ENCODE data around the gene EI24. TPM values are rescaled to one million over a fixed set of nuclear protein-coding genes. Genes with fewer than 3 reads are reported as not detected.

Gene EI24
- total and polyA plus RNA-seq, 9 of the 15 experiments (the other 6 are each of a cell fraction or from before 2014, with no cell fraction given), result 50.4 to 260 (median 168) TPM

DNA sequence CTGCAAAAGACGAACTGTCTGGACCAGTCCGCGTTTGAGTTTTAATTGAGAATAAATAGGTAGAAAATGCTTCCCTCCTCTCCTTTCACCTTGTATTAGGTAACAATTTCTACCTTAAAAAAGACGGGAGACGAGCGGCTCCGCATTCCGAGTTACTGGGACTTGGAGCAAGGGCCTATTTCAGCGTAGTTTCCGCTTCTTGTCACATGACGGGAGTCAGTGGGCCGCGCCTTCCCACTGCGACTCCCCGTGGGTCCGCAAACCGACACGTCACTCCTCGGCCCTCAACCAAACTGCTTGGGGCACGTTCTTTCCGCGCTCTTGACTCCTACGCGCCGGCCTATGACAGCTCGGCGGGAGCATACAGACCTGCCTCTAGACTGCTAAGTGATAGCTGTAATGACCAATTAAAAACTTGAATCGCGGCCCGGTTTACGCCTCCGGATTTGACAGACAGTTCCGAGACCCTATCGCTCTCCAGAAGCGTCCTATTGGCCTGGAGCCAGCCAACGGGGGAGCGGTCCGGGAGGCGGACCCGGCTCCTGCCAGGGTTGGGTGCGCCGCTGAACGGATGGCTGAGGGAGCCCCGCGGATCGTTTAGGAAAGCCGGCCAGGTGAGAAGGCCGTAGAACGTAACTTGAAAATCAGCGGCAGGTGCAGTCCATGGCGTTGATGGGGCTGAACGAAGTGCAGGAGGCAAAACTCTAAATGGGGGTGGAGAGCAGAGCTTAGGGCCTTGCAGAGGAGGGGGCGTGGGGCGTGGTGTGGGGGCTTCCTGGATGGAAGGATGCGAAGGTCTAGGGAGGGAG lies 23.2 kb downstream of the EI24 start, which contains the start of gene STT3A (continued):
- TF ChIP-seq, protein P1, sequence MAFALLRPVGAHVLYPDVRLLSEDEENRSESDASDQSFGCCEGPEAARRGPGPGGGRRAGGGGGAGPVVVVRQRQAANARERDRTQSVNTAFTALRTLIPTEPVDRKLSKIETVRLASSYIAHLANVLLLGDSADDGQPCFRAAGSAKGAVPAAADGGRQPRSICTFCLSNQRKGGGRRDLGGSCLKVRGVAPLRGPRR (CRISPR knock-in tag; IDR thresholded peaks at IDR 0.05), result no peak
- TF ChIP-seq RBM17 (IDR thresholded peaks at IDR 0.05; ENCODE audit: borderline replicate concordance, low read depth, low read length), result no peak
- no peak for TF ChIP-seq MECOM (CRISPR knock-in tag; IDR thresholded peaks at IDR 0.05)
- peak; percentile 69; the same call in 1 of the 2 replicates for TF ChIP-seq MEF2D (tag; conservative IDR thresholded peaks at IDR 0.05; ENCODE audit: low read depth)
- TF ChIP-seq ZNF444 (CRISPR knock-in tag; IDR thresholded peaks at IDR 0.05), result no peak
- no peak for TF ChIP-seq ZC3H4 (CRISPR knock-in tag; IDR thresholded peaks at IDR 0.05; ENCODE audit: borderline replicate concordance)
- TF ChIP-seq CHD7 (IDR thresholded peaks at IDR 0.05; ENCODE audit: low read depth, low read length), result no peak
- peak in 1 of 2 experiments; percentile 84; a peak in 3 of 4 replicates for TF ChIP-seq FOXK2 (conservative IDR thresholded peaks at IDR 0.05 in 1 of 2, IDR thresholded peaks at IDR 0.05 in 1 of 2; ENCODE audit: low read depth in 2 of 2)
- TF ChIP-seq ZNF133 (CRISPR knock-in tag; IDR thresholded peaks at IDR 0.05), result no peak
- TF ChIP-seq, protein P2, sequence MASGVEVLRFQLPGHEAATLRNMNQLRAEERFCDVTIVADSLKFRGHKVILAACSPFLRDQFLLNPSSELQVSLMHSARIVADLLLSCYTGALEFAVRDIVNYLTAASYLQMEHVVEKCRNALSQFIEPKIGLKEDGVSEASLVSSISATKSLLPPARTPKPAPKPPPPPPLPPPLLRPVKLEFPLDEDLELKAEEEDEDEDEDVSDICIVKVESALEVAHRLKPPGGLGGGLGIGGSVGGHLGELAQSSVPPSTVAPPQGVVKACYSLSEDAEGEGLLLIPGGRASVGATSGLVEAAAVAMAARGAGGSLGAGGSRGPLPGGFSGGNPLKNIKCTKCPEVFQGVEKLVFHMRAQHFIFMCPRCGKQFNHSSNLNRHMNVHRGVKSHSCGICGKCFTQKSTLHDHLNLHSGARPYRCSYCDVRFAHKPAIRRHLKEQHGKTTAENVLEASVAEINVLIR (CRISPR knock-in tag; IDR thresholded peaks at IDR 0.05), result peak; percentile 82
- no peak for TF ChIP-seq GTF2A2 (tag; IDR thresholded peaks at IDR 0.05)
- no peak for TF ChIP-seq TRIM28 (IDR thresholded peaks at IDR 0.05)
- TF ChIP-seq RBM22 (IDR thresholded peaks at IDR 0.05; ENCODE audit: low read depth, low read length, poor library complexity, severe bottlenecking), result no peak
